Tibial nerve (tissue), 4 donors: ENCODE results near the gene CKAP4. TPM values are rescaled to one million over a fixed set of nuclear protein-coding genes. Genes with fewer than 3 reads are reported as not detected.

Experiments used
- DNase-seq, 2 donors: peaks; one replicate each; pipeline ENCODE4 v3.0.0-alpha.2; 2019; ENCODE audit warnings: low spot score in 2 of 2
- H3K27ac ChIP-seq, 4 donors: fragments of 200-600 bp; sonication (generic) in 3 of 4; one replicate each; pipeline ENCODE4 v1.5.1; 2017 to 2019; ENCODE audit warnings: mild to moderate bottlenecking in 1 of 4
- H3K27me3 ChIP-seq, 2 donors: fragments of 200-600 bp; sonication (generic) in 1 of 2; one replicate each; pipeline versions ENCODE4 v1.5.1 to v1.6.0; 2017 to 2019
- H3K36me3 ChIP-seq, 3 donors: fragments of 200-600 bp; sonication (generic); one replicate each; pipeline ENCODE4 v1.5.1; 2018 to 2019
- H3K4me1 ChIP-seq, 4 donors: fragments of 200-600 bp; sonication (generic) in 3 of 4; one replicate each; pipeline ENCODE4 v1.5.1; 2017 to 2019
- H3K4me3 ChIP-seq, 4 donors: fragments of 200-600 bp; sonication (generic) in 3 of 4; one replicate each; pipeline ENCODE4 v1.5.1; 2017 to 2019; ENCODE audit warnings: mild to moderate bottlenecking in 1 of 4, moderate library complexity in 1 of 4
- H3K9me3 ChIP-seq, 4 donors: fragments of 200-600 bp; sonication (generic) in 3 of 4; one replicate each; pipeline ENCODE4 v1.5.1; 2017 to 2019
- EP300 ChIP-seq, 2 donors: sonication (generic); formaldehyde crosslinking; IDR thresholded peaks; one replicate each; pipeline ENCODE4 v1.6.1; 2017; ENCODE audit warnings: antibody characterized with exemption in 2 of 2, mild to moderate bottlenecking in 1 of 2
- POLR2A ChIP-seq, 2 donors: fragments of 450-650 bp; IDR thresholded peaks; one replicate each; pipeline ENCODE4 v1.6.1; 2017; ENCODE audit warnings: antibody characterized with exemption in 2 of 2, mild to moderate bottlenecking in 2 of 2, moderate library complexity in 2 of 2
- WGBS, 2 donors: methylation state at CpG; one replicate each; pipeline ENCODE4 v1.1.5; 2018; 5-methylcytosine and 5-hydroxymethylcytosine counted together
- total RNA-seq, 4 donors: library from RNA; depleted of rRNA; stranded (reverse); fragments of >200 nt; gene quantifications; one replicate each; pipeline ENCODE4 v1.1.0, GENCODE V29; 2016
- TF ChIP-seq, protein P1 (sequence below), 5 experiments: fragments of 200-600 bp in 3 of 5; fragments of 450-650 bp in 2 of 5; sonication (generic) in 3 of 5; IDR thresholded peaks; one replicate each; pipeline ENCODE4 v1.5.1; 2016 to 2019; ENCODE audit warnings: antibody characterized with exemption in 5 of 5, mild to moderate bottlenecking in 3 of 5, moderate library complexity in 2 of 5

The CKAP4 gene
- total RNA-seq, 4 donors from 2014 or later: 29.9 to 49.5 (median 38.7) TPM

- DNase-seq: no peak
- Histone ChIP-seq H3K36me3 (no peaks in the 10 kb centered on the region), H3K27ac (no peak overlapping the region), H3K4me1 (no peaks in the 10 kb centered on the region), H3K9me3 (no peaks in the 10 kb centered on the region), H3K27me3 (no peaks in the 10 kb centered on the region), H3K4me3 (no peak overlapping the region)
- WGBS, 2 donors: 92 to 93% methylated on average over 7 of the region's 7 CpGs
- TF ChIP-seq, protein P1, sequence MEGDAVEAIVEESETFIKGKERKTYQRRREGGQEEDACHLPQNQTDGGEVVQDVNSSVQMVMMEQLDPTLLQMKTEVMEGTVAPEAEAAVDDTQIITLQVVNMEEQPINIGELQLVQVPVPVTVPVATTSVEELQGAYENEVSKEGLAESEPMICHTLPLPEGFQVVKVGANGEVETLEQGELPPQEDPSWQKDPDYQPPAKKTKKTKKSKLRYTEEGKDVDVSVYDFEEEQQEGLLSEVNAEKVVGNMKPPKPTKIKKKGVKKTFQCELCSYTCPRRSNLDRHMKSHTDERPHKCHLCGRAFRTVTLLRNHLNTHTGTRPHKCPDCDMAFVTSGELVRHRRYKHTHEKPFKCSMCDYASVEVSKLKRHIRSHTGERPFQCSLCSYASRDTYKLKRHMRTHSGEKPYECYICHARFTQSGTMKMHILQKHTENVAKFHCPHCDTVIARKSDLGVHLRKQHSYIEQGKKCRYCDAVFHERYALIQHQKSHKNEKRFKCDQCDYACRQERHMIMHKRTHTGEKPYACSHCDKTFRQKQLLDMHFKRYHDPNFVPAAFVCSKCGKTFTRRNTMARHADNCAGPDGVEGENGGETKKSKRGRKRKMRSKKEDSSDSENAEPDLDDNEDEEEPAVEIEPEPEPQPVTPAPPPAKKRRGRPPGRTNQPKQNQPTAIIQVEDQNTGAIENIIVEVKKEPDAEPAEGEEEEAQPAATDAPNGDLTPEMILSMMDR (IDR thresholded peaks at IDR 0.05): no peak
- TF ChIP-seq EP300 (IDR thresholded peaks at IDR 0.05): no peak
- no peak for TF ChIP-seq POLR2A (IDR thresholded peaks at IDR 0.05)
These were observed 21.4 kb upstream of the CKAP4 start for GRCh38 chr12:106269150-106269771.

DNA sequence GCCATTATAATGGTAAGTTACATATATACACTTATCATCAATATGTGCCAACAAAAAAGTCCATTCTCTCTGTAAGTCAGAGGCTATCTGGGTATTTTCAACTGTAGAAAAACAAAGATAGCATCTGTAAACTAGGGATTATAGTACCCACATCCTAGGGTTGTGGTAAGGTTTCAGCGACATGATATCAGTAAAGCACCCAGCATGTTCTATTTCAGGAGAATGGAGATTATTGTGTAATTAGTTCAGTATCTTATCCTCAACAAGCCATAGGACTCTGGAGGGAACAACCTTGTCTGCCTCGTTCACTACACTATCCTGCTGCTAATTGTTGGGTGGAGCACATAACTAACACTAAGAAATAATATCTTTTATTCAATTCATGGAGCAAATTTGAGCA is 19.7 kb upstream of the CKAP4 start:
- Histone ChIP-seq H3K27ac (no peak overlapping the region), H3K27me3 (no peaks in the 10 kb centered on the region), H3K4me1 (no peaks in the 10 kb centered on the region), H3K36me3 (no peaks in the 10 kb centered on the region), H3K4me3 (no peak overlapping the region), H3K9me3 (no peaks in the 10 kb centered on the region)
- 73 to 76% methylated on average over 2 of the region's 2 CpGs for WGBS, 2 donors
- DNase-seq: no peak
- TF ChIP-seq POLR2A (IDR thresholded peaks at IDR 0.05) (no peak), EP300 (IDR thresholded peaks at IDR 0.05) (no peak)
- TF ChIP-seq, protein P1 (IDR thresholded peaks at IDR 0.05): no peak

- no peaks in the 10 kb centered on the region for H3K9me3 ChIP-seq
- 81% methylated on average over 1 of the region's 1 CpG for WGBS, 2 donors
- no peaks in the 10 kb centered on the region for H3K27me3 ChIP-seq
- H3K36me3 ChIP-seq: no peaks in the 10 kb centered on the region
- H3K4me3 ChIP-seq: no peak overlapping the region
- H3K27ac ChIP-seq: no peak overlapping the region
- no peaks in the 10 kb centered on the region for H3K4me1 ChIP-seq
- TF ChIP-seq, protein P1 (IDR thresholded peaks at IDR 0.05): no peak
- DNase-seq: no peak
These were observed 17.3 kb upstream of the CKAP4 start for GRCh38 chr12:106265116-106265515.

DNA sequence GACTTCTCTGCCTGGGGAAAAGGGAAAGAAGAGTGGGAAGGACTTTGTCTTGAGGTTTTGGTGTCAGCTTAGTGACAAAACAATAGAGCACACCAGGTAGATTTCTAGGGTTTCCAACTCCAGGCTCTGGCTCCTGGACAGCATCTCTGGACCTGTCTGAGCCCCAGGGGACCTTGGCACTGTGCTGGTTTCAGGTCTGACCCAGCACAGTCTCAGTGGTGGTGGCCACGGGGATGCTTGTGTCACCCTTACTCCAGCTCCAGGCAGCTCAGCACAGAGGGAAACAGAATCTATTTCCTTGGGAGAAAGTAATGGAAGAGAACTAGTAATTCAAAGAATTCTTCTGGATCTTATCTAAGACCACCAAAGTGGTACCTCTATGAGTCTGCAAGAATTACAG is 11.1 kb upstream of the CKAP4 start:
- WGBS, 2 donors: 92 to 94% methylated on average over 1 of the region's 1 CpG
- TF ChIP-seq, protein P1 (IDR thresholded peaks at IDR 0.05): no peak
- TF ChIP-seq POLR2A (IDR thresholded peaks at IDR 0.05): no peak
- TF ChIP-seq EP300 (IDR thresholded peaks at IDR 0.05): no peak
- no peaks in the 10 kb centered on the region for H3K36me3 ChIP-seq
- H3K27me3 ChIP-seq: no peaks in the 10 kb centered on the region
- no peak for DNase-seq
- H3K27ac ChIP-seq: no peak overlapping the region
- H3K4me1 ChIP-seq: no peaks in the 10 kb centered on the region
- H3K4me3 ChIP-seq: no peak overlapping the region
- H3K9me3 ChIP-seq: no peaks in the 10 kb centered on the region

GRCh38 chr12:106258226-106258625 is 10.4 kb upstream of the CKAP4 start:
- Histone ChIP-seq H3K9me3 (no peaks in the 10 kb centered on the region), H3K27ac (no peak overlapping the region), H3K27me3 (no peaks in the 10 kb centered on the region), H3K4me1 (no peaks in the 10 kb centered on the region), H3K36me3 (no peaks in the 10 kb centered on the region), H3K4me3 (no peak overlapping the region)
- TF ChIP-seq POLR2A (IDR thresholded peaks at IDR 0.05) (no peak), EP300 (IDR thresholded peaks at IDR 0.05) (no peak)
- TF ChIP-seq, protein P1 (IDR thresholded peaks at IDR 0.05): no peak
- 75 to 87% methylated on average over 4 of the region's 4 CpGs for WGBS, 2 donors
- no peak for DNase-seq
